Measurements from ENCODE around the gene SIRT2. TPM values are rescaled to one million over a fixed set of nuclear protein-coding genes. Genes with fewer than 3 reads are reported as not detected.

Gene SIRT2
- total RNA-seq, 1 donor from 2014 or later = 41.3 TPM

DNA sequence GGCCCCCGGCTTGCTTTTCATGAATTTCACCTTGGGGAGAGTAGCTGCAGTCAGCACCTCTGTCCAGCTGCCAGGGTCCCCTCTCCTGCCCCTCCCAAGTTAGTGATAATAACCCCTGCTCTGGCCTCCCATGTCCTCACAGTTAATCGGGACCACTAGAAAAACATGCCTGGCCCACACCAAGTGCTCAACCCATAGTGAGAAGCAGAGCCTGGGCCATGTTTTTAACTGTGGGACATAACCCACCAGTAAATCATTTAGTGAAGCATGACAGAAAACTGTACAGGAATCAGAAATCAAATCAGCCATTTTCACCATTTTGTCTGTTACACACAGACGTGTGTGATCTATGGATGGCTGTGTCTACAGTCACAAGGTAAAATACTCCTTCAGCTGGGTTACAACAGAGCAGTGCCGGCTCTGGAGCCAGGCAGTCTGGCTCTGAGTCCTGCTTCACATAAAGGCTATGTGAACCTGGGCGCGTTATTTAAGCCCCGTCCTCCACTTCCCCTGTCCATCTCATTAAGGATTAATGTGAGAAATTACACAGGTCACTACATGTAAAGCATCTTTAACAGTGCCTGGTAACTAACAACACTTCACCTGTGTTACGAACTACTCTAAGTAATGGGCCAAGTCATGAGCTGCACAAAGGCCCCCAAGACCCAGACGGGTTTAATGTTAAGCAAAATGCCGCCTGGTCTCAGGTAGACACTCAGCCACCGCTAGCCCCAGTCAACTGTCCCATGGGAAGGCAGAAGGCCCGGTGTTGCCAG lies 60.2 kb downstream of the SIRT2 start:
- H3K4me3 ChIP-seq (ENCODE audit: low read depth, low read length) = no peak overlapping the region
- TF ChIP-seq, protein P1, sequence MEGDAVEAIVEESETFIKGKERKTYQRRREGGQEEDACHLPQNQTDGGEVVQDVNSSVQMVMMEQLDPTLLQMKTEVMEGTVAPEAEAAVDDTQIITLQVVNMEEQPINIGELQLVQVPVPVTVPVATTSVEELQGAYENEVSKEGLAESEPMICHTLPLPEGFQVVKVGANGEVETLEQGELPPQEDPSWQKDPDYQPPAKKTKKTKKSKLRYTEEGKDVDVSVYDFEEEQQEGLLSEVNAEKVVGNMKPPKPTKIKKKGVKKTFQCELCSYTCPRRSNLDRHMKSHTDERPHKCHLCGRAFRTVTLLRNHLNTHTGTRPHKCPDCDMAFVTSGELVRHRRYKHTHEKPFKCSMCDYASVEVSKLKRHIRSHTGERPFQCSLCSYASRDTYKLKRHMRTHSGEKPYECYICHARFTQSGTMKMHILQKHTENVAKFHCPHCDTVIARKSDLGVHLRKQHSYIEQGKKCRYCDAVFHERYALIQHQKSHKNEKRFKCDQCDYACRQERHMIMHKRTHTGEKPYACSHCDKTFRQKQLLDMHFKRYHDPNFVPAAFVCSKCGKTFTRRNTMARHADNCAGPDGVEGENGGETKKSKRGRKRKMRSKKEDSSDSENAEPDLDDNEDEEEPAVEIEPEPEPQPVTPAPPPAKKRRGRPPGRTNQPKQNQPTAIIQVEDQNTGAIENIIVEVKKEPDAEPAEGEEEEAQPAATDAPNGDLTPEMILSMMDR (IDR thresholded peaks at IDR 0.05; ENCODE audit: insufficient read depth, low read length, severe bottlenecking) = no peak

DNA sequence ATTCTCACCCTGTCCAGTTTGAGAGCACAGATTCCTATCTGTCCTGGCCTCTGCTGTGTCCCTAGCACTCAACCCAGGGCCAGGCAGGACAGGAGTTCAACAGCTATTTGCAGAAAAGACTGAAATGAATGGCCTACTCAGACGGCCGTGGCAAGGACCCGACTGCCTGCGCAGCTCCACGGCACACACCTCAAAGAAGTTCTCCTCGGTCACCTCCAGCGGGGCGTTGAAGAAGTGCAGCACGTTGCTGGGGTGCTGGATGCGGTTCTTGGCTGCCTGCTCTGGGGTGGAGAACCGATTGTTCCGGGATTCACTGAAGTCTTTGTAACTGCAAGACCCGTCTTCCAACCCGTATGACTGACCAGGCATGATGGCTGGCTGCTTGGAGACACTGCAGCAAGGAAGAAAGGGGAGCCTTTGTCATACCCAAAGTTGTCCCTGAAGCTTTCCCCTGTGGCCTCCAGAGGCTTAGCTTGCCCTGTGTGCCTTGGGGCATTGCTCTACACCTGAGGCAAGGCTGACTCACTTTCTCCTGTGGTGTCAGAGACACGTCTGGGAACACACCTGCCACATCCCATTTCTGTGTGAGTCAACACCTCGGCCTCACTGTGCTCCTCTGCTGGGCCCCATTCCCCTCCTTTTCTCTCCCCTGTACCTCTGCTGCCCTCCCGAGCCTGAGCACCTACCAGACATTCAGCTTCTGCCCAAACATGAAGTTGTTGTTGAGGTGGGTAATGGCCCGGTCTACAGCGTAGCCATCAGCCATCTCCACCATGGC lies 61.0 kb downstream of the SIRT2 start:
- peaks cover 36% of the 10 kb centered on the region for H3K36me3 ChIP-seq (ENCODE audit: control insufficient read depth, insufficient read depth, low read length)
- TF ChIP-seq, protein P1 (IDR thresholded peaks at IDR 0.05; ENCODE audit: insufficient read depth, low read length, severe bottlenecking) = peak; percentile 75
- FAIRE-seq (peak; percentile 98), DNase-seq (ENCODE audit: low read depth) (peak; percentile 95)
- no peaks in the 10 kb centered on the region for H3K27me3 ChIP-seq (ENCODE audit: control insufficient read depth, insufficient read depth, low read length)
- H3K4me3 ChIP-seq (ENCODE audit: low read depth, low read length) = no peak overlapping the region

More for the DNA sequence above, 60.2 kb downstream of the SIRT2 start:
- DNase-seq (ENCODE audit: low read depth) (peak; percentile 15), FAIRE-seq (no peak)
- H3K27me3 ChIP-seq (ENCODE audit: control insufficient read depth, insufficient read depth, low read length) = no peaks in the 10 kb centered on the region
- peaks cover 44% of the 10 kb centered on the region for H3K36me3 ChIP-seq (ENCODE audit: control insufficient read depth, insufficient read depth, low read length)

GRCh38 chr19:38837656-38838121 lies 61.7 kb downstream of the SIRT2 start:
- FAIRE-seq (no peak), DNase-seq (ENCODE audit: low read depth) (peak; percentile 79)
- peaks cover 30% of the 10 kb centered on the region for H3K36me3 ChIP-seq (ENCODE audit: control insufficient read depth, insufficient read depth, low read length)
- H3K27me3 ChIP-seq (ENCODE audit: control insufficient read depth, insufficient read depth, low read length) = no peaks in the 10 kb centered on the region
- H3K4me3 ChIP-seq (ENCODE audit: low read depth, low read length) = no peak overlapping the region
- TF ChIP-seq, protein P1 (IDR thresholded peaks at IDR 0.05; ENCODE audit: insufficient read depth, low read length, severe bottlenecking) = no peak

GRCh38 chr19:38836983-38837626 lies 62.3 kb downstream of the SIRT2 start:
- FAIRE-seq (no peak), DNase-seq (ENCODE audit: low read depth) (peak; percentile 58)
- peaks cover 25% of the 10 kb centered on the region for H3K36me3 ChIP-seq (ENCODE audit: control insufficient read depth, insufficient read depth, low read length)
- TF ChIP-seq, protein P1 (IDR thresholded peaks at IDR 0.05; ENCODE audit: insufficient read depth, low read length, severe bottlenecking) = no peak
- H3K27me3 ChIP-seq (ENCODE audit: control insufficient read depth, insufficient read depth, low read length) = no peaks in the 10 kb centered on the region
- H3K4me3 ChIP-seq (ENCODE audit: low read depth, low read length) = no peak overlapping the region

DNA sequence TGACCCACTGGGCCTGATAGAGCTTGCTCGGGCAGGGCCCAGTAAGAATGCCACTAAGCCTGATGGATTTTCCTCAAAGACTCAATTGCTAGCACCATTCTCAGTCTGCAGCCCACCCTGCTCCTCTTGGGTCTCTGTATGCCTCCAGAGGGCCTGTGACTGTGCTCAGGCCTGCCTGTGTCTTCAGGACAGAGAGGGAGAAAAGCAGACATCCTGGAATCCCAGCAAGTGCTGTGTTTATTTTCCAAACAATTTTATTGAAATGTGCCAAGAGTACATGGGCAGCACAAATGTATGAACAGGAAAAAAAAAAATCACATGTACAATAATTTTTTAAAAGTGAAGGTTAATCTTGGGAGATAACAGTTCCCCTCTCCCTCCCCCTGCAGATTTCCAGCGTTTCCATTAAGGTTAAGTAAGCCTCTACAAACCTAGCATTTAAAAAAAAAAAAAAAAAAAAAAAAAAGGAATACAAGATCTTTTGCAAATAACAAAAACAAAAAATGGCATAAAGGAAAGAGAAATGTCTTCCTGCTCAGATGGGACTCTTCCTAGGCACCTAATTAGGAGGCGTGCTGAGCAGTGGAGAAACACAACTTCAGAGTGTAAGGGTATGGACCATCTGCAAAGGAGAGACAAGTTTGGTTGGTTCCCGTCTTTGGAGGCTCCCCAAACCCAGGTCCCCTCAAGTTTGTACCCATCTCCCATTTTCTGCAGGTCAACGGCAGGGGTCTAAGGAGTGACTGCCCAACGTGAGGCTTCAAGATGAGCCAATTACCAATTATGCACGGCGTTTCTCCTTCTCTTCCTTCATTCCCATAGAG lies 63.0 kb downstream of the SIRT2 start:
- TF ChIP-seq, protein P1 (IDR thresholded peaks at IDR 0.05; ENCODE audit: insufficient read depth, low read length, severe bottlenecking) = no peak
- Histone ChIP-seq H3K27me3 (ENCODE audit: control insufficient read depth, insufficient read depth, low read length) (no peaks in the 10 kb centered on the region), H3K4me3 (ENCODE audit: low read depth, low read length) (no peak overlapping the region), H3K36me3 (ENCODE audit: control insufficient read depth, insufficient read depth, low read length) (peaks cover 22% of the 10 kb centered on the region)
- FAIRE-seq (no peak), DNase-seq (ENCODE audit: low read depth) (no peak)

Measured in bronchial epithelial cell (primary cell).